ENCODE results near the gene AP1S2.

Gene AP1S2

GRCh38 chrX:15870310-15870709 is 15.7 kb upstream of the AP1S2 start:
- Histone ChIP-seq H3K9ac (ENCODE audit: low read depth, low read length, poor library complexity, severe bottlenecking) (no peak overlapping the region), H3K4me2 (ENCODE audit: low read depth, low read length, poor library complexity, severe bottlenecking) (no peak overlapping the region), H2AFZ (ENCODE audit: low read length) (no peak overlapping the region), H3K4me1 (ENCODE audit: insufficient read depth, low read length, poor library complexity, severe bottlenecking) (peaks cover 12% of the 10 kb centered on the region), H3K79me2 (ENCODE audit: insufficient read depth, low read length) (no peaks in the 10 kb centered on the region), H3K36me3 (ENCODE audit: insufficient read depth, low read length) (no peaks in the 10 kb centered on the region), H3K9me3 (ENCODE audit: insufficient read depth, low read depth, low read length) (no peaks in the 10 kb centered on the region), H3F3A (ENCODE audit: low read depth) (no peaks in the 10 kb centered on the region), H3K27me3 (ENCODE audit: insufficient read depth, low read length, poor library complexity, severe bottlenecking) (no peaks in the 10 kb centered on the region), H3K9me2 (replicated peaks; ENCODE audit: low read depth, low read length) (no peaks in the 10 kb centered on the region), H4K20me1 (ENCODE audit: insufficient read depth, low read length, poor library complexity, severe bottlenecking) (no peaks in the 10 kb centered on the region), H3K4me3 (ENCODE audit: low read length, poor library complexity, severe bottlenecking) (no peak overlapping the region)
- TF ChIP-seq EZH2phosphoT487 (IDR thresholded peaks at IDR 0.05; ENCODE audit: borderline replicate concordance) (no peak), CTCF (conservative IDR thresholded peaks at IDR 0.05; ENCODE audit: low read length) (no peak)

DNA sequence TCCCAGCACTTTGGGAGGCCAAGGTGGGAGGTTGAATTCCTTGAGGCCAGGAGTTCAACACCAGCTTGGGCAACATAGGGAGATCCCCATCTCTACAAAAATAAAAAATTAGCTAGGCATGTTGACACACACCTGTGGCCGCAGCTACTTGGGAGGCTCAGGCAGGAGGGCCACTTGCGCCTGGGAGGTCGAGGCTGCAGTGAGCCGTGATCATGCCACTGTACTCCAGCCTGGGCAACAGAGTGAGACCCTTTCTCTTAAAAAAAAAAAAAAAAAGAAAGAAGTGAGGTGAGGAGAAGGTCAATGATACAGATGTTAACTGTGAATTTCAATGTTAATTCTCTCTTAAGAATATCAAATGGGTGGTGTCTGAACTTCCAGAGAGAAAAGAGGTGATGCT is 15.1 kb upstream of the AP1S2 start:
- no peaks in the 10 kb centered on the region for H3K36me3 ChIP-seq (ENCODE audit: insufficient read depth, low read length)
- H3F3A ChIP-seq (ENCODE audit: low read depth): no peaks in the 10 kb centered on the region
- H3K27me3 ChIP-seq (ENCODE audit: insufficient read depth, low read length, poor library complexity, severe bottlenecking): no peaks in the 10 kb centered on the region
- H4K20me1 ChIP-seq (ENCODE audit: insufficient read depth, low read length, poor library complexity, severe bottlenecking): no peaks in the 10 kb centered on the region
- peaks cover 12% of the 10 kb centered on the region for H3K4me1 ChIP-seq (ENCODE audit: insufficient read depth, low read length, poor library complexity, severe bottlenecking)
- H2AFZ ChIP-seq (ENCODE audit: low read length): no peak overlapping the region
- H3K4me2 ChIP-seq (ENCODE audit: low read depth, low read length, poor library complexity, severe bottlenecking): peak overlapping the region; percentile 32
- no peak overlapping the region for H3K9ac ChIP-seq (ENCODE audit: low read depth, low read length, poor library complexity, severe bottlenecking)
- H3K79me2 ChIP-seq (ENCODE audit: insufficient read depth, low read length): no peaks in the 10 kb centered on the region
- no peak for TF ChIP-seq EZH2phosphoT487 (IDR thresholded peaks at IDR 0.05; ENCODE audit: borderline replicate concordance)
- TF ChIP-seq CTCF (conservative IDR thresholded peaks at IDR 0.05; ENCODE audit: low read length): no peak
- H3K4me3 ChIP-seq (ENCODE audit: low read length, poor library complexity, severe bottlenecking): no peak overlapping the region
- no peaks in the 10 kb centered on the region for H3K9me3 ChIP-seq (ENCODE audit: insufficient read depth, low read depth, low read length)
- H3K9me2 ChIP-seq (replicated peaks; ENCODE audit: low read depth, low read length): no peaks in the 10 kb centered on the region

- Histone ChIP-seq H3K36me3 (ENCODE audit: insufficient read depth, low read length) (no peaks in the 10 kb centered on the region), H3K4me3 (ENCODE audit: low read length, poor library complexity, severe bottlenecking) (no peak overlapping the region), H4K20me1 (ENCODE audit: insufficient read depth, low read length, poor library complexity, severe bottlenecking) (no peaks in the 10 kb centered on the region), H3K9ac (ENCODE audit: low read depth, low read length, poor library complexity, severe bottlenecking) (no peak overlapping the region), H3F3A (ENCODE audit: low read depth) (no peaks in the 10 kb centered on the region), H3K79me2 (ENCODE audit: insufficient read depth, low read length) (no peaks in the 10 kb centered on the region), H3K4me2 (ENCODE audit: low read depth, low read length, poor library complexity, severe bottlenecking) (no peak overlapping the region), H3K9me2 (replicated peaks; ENCODE audit: low read depth, low read length) (no peaks in the 10 kb centered on the region), H3K9me3 (ENCODE audit: insufficient read depth, low read depth, low read length) (no peaks in the 10 kb centered on the region), H3K4me1 (ENCODE audit: insufficient read depth, low read length, poor library complexity, severe bottlenecking) (peaks cover 13% of the 10 kb centered on the region), H2AFZ (ENCODE audit: low read length) (no peak overlapping the region), H3K27me3 (ENCODE audit: insufficient read depth, low read length, poor library complexity, severe bottlenecking) (no peaks in the 10 kb centered on the region)
- no peak for TF ChIP-seq CTCF (conservative IDR thresholded peaks at IDR 0.05; ENCODE audit: low read length)
- no peak for TF ChIP-seq EZH2phosphoT487 (IDR thresholded peaks at IDR 0.05; ENCODE audit: borderline replicate concordance)
These were observed 11.5 kb upstream of the AP1S2 start for GRCh38 chrX:15866147-15866546.

Data from Loucy (cell line).